Panc1 (cell line): ENCODE results near the gene FGD3. TPM values are rescaled to one million over a fixed set of nuclear protein-coding genes. Genes with fewer than 3 reads are reported as not detected.
A peak's percentile ranks its signal among the peaks of the same experiment; 100 is the strongest.

Experiments used
- ATAC-seq: fragments of 200-7000 bp; cut with Tn5 transposase; 2 replicates; pipeline ENCODE4 v1.9.1; 2020; ENCODE audit warnings: mild to moderate bottlenecking, moderate library complexity
- BruUV-seq: library from RNA; stranded (reverse); fragments of 400-500 nt; replicated peaks from 2 replicates; lab custom pipeline; 2021; lab: Mats Ljungman, UMichigan
- CTCF ChIA-PET: fragments of 300-600 bp; sonication (Branson Sonifier 250); formaldehyde crosslinking; loops from one replicate; lab custom pipeline; 2022; ENCODE audit warnings: antibody characterized with exemption; lab: Charles Lee
- POLR2A ChIA-PET: fragments of 300-600 bp; sonication (Branson Sonifier 250); formaldehyde crosslinking; loops from one replicate; lab custom pipeline; 2022; ENCODE audit warnings: antibody characterized with exemption; lab: Charles Lee
- DNase-seq: peaks from one replicate; pipeline ENCODE4 v3.0.0-alpha.2; 2010; ENCODE audit warnings: low read depth, low spot score
- H3K27ac ChIP-seq: 2 replicates; pipeline ENCODE4 v1.5.1; 2011; ENCODE audit warnings: mild to moderate bottlenecking, low read length, inconsistent platforms
- H3K27me3 ChIP-seq: fragments of 200-500 bp; sonication (Bioruptor generic); 2 replicates; pipeline ENCODE4 v1.6.0; 2014; ENCODE audit warnings: low read length, inconsistent platforms; ENCODE audit not compliant: control insufficient read depth, insufficient read depth
- H3K36me3 ChIP-seq: fragments of 200-500 bp; sonication (Bioruptor generic); 2 replicates; pipeline ENCODE4 v1.5.1; 2014; ENCODE audit warnings: inconsistent platforms, mild to moderate bottlenecking, low read length, moderate library complexity; ENCODE audit not compliant: control insufficient read depth, insufficient read depth
- H3K4me1 ChIP-seq: 2 replicates; pipeline ENCODE4 v1.5.1; 2011; ENCODE audit warnings: inconsistent platforms, mild to moderate bottlenecking, low read length, moderate library complexity; ENCODE audit not compliant: control insufficient read depth, insufficient read depth
- H3K4me3 ChIP-seq, 2 experiments: 2 replicates each; pipeline ENCODE4 v1.5.1; 2011 to 2012; ENCODE audit warnings: low read depth in 2 of 2, low read length in 2 of 2, mild to moderate bottlenecking in 2 of 2, inconsistent platforms in 1 of 2, moderate library complexity in 1 of 2
- H3K9me3 ChIP-seq: fragments of 200-500 bp; sonication (Bioruptor generic); 2 replicates; pipeline ENCODE4 v1.5.1; 2014; ENCODE audit warnings: low read depth, mild to moderate bottlenecking, inconsistent platforms, low read length, moderate library complexity; ENCODE audit not compliant: control insufficient read depth, insufficient read depth
- CTCF ChIP-seq: fragments of 450-650 bp; IDR thresholded peaks from 2 replicates; pipeline ENCODE4 v1.5.1; 2017; ENCODE audit warnings: mild to moderate bottlenecking
- POLR2AphosphoS5 ChIP-seq: IDR thresholded peaks from 2 replicates; pipeline ENCODE4 v1.6.1; 2012; ENCODE audit warnings: mild to moderate bottlenecking, low read depth, low read length, moderate library complexity
- SIN3A ChIP-seq: IDR thresholded peaks from 2 replicates; pipeline ENCODE4 v1.6.1; 2012; ENCODE audit warnings: low read depth, mild to moderate bottlenecking, low read length, moderate library complexity, borderline replicate concordance; ENCODE audit not compliant: insufficient read depth
- TCF7L2 ChIP-seq: IDR thresholded peaks from 2 replicates; pipeline ENCODE4 v1.6.1; 2011; ENCODE audit warnings: mild to moderate bottlenecking, low read depth, low read length, inconsistent platforms
- in situ Hi-C: cut with HindIII; loops from 2 replicates; pipeline ENCODE4 v1.10.0; 2016; ENCODE audit warnings: low sequenced_read_pairs, low pct_unique_long_range_greater_than_20kb
- intact Hi-C: fragments of 100-400 bp; cut with micrococcal nuclease; formaldehyde crosslinking; loops from one replicate; pipeline ENCODE4 v1.10.0; 2022; ENCODE audit not compliant: unreplicated experiment
- total RNA-seq: library from RNA; stranded (reverse); gene quantifications from one replicate; pipeline ENCODE4 v1.2.1, GENCODE V29; 2021; ENCODE audit not compliant: unreplicated experiment
- TF ChIP-seq, protein P1 (sequence below), 2 experiments: IDR thresholded peaks; 2 replicates each; pipeline ENCODE4 v1.6.1; 2011 to 2012; ENCODE audit warnings: low read depth in 2 of 2, control low read depth in 1 of 2, low read length in 1 of 2, mild to moderate bottlenecking in 1 of 2, moderate library complexity in 1 of 2; ENCODE audit not compliant: insufficient read depth in 1 of 2

Gene FGD3
- total RNA-seq, 1 experiment from 2014 or later, result 0.80 TPM

- H3K36me3 ChIP-seq, result no peaks in the 10 kb centered on the region
- H3K4me1 ChIP-seq, result 0 out of 2 replicates have a peak, but pooled peaks cover 2% of the 10 kb centered on the region
- ChIA-PET POLR2A (no interaction called here), CTCF (interaction anchor here (0.6 kb wide), 1 partner anchor 1342 kb away, joined by 3 read pairs; no protein-coding TSS in a partner anchor)
- DNase-seq, result no peak
- H3K9me3 ChIP-seq, result no peaks in the 10 kb centered on the region
- no peaks in the 10 kb centered on the region for H3K27me3 ChIP-seq
- intact Hi-C loops, result no loop called here
- TF ChIP-seq CTCF (no peak), TCF7L2 (no peak), SIN3A (no peak), POLR2AphosphoS5 (no peak)
- TF ChIP-seq, protein P1, sequence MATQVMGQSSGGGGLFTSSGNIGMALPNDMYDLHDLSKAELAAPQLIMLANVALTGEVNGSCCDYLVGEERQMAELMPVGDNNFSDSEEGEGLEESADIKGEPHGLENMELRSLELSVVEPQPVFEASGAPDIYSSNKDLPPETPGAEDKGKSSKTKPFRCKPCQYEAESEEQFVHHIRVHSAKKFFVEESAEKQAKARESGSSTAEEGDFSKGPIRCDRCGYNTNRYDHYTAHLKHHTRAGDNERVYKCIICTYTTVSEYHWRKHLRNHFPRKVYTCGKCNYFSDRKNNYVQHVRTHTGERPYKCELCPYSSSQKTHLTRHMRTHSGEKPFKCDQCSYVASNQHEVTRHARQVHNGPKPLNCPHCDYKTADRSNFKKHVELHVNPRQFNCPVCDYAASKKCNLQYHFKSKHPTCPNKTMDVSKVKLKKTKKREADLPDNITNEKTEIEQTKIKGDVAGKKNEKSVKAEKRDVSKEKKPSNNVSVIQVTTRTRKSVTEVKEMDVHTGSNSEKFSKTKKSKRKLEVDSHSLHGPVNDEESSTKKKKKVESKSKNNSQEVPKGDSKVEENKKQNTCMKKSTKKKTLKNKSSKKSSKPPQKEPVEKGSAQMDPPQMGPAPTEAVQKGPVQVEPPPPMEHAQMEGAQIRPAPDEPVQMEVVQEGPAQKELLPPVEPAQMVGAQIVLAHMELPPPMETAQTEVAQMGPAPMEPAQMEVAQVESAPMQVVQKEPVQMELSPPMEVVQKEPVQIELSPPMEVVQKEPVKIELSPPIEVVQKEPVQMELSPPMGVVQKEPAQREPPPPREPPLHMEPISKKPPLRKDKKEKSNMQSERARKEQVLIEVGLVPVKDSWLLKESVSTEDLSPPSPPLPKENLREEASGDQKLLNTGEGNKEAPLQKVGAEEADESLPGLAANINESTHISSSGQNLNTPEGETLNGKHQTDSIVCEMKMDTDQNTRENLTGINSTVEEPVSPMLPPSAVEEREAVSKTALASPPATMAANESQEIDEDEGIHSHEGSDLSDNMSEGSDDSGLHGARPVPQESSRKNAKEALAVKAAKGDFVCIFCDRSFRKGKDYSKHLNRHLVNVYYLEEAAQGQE (IDR thresholded peaks at IDR 0.05; ENCODE audit: insufficient read depth in 1 of 2, low read depth in 2 of 2, low read length in 1 of 2), result no peak
- H3K4me3 ChIP-seq, result no peak overlapping the region
- no peak for ATAC-seq
- BruUV-seq, result no TSS peak
- H3K27ac ChIP-seq, result no peak overlapping the region
- in situ Hi-C loops, result no loop called here
Observed at GRCh38 chr9:93068956-93069355, 121.6 kb downstream of the FGD3 start.

GRCh38 chr9:93071464-93071863 lies 124.1 kb downstream of the FGD3 start:
- H3K36me3 ChIP-seq, result no peaks in the 10 kb centered on the region
- intact Hi-C loops (no loop called here), in situ Hi-C loops (no loop called here)
- no peak overlapping the region for H3K27ac ChIP-seq
- no peaks in the 10 kb centered on the region for H3K9me3 ChIP-seq
- TF ChIP-seq SIN3A (no peak), TCF7L2 (no peak), POLR2AphosphoS5 (no peak), CTCF (no peak)
- TF ChIP-seq, protein P1 (IDR thresholded peaks at IDR 0.05; ENCODE audit: insufficient read depth in 1 of 2, low read depth in 2 of 2, low read length in 1 of 2), result no peak
- CTCF ChIA-PET, result no interaction called here
- 0 out of 2 replicates have a peak, but pooled peaks cover 2% of the 10 kb centered on the region for H3K4me1 ChIP-seq
- ATAC-seq, result peak; percentile 62; the same call in 1 of the 2 replicates
- no peak overlapping the region for H3K4me3 ChIP-seq
- no peak for DNase-seq
- POLR2A ChIA-PET, result no interaction called here
- H3K27me3 ChIP-seq, result no peaks in the 10 kb centered on the region
- no TSS peak for BruUV-seq
